WTC11 (cell line): ENCODE results near the gene ZMYND8. TPM values are rescaled to one million over a fixed set of nuclear protein-coding genes. Genes with fewer than 3 reads are reported as not detected.

Experiments
- ATAC-seq: fragments of 200-7000 bp; cut with Tn5 transposase; 2 replicates; pipeline ENCODE4 v1.10.0; 2021; ENCODE audit warnings: mild to moderate bottlenecking, moderate library complexity
- CTCF ChIA-PET: fragments of 300-600 bp; sonication (Branson Sonifier 250); formaldehyde crosslinking; loops from one replicate; lab custom pipeline; 2021; ENCODE audit warnings: antibody characterized with exemption; lab: Charles Lee
- POLR2A ChIA-PET: fragments of 350-600 bp; sonication (Branson Sonifier 250); formaldehyde crosslinking; loops from one replicate; lab custom pipeline; 2021; ENCODE audit warnings: antibody characterized with exemption; lab: Charles Lee
- DNase-seq: peaks from one replicate; pipeline ENCODE4 v3.0.0; 2021; ENCODE audit warnings: low spot score
- H3K27ac Mint-ChIP-seq: 2 replicates; pipeline ENCODE4 v1.8.0; 2021; ENCODE audit warnings: mixed read lengths
- H3K27me3 Mint-ChIP-seq: 2 replicates; pipeline ENCODE4 v1.8.0; 2021; ENCODE audit warnings: low read depth, mild to moderate bottlenecking, moderate library complexity, mixed read lengths
- H3K36me3 Mint-ChIP-seq: 2 replicates; pipeline ENCODE4 v1.8.0; 2021; ENCODE audit warnings: mixed read lengths
- H3K4me1 Mint-ChIP-seq: 2 replicates; pipeline ENCODE4 v1.8.0; 2022; ENCODE audit warnings: mixed read lengths
- H3K4me3 Mint-ChIP-seq: 2 replicates; pipeline ENCODE4 v1.8.0; 2021; ENCODE audit warnings: mild to moderate bottlenecking, moderate library complexity, mixed read lengths
- H3K9me3 Mint-ChIP-seq: 2 replicates; pipeline ENCODE4 v1.8.0; 2021; ENCODE audit warnings: mixed read lengths
- ATF1 ChIP-seq: sonication (generic); formaldehyde crosslinking; IDR thresholded peaks from 2 replicates; pipeline ENCODE4 v1.8.1; 2023; ENCODE audit warnings: mild to moderate bottlenecking, moderate library complexity, missing genetic modification reagents
- ELF4 ChIP-seq: sonication (generic); formaldehyde crosslinking; IDR thresholded peaks from 2 replicates; pipeline ENCODE4 v1.8.1; 2022; ENCODE audit warnings: low read depth, mild to moderate bottlenecking, moderate library complexity, missing genetic modification reagents
- MXD4 ChIP-seq: fragments of 250-450 bp; sonication (Bioruptor Pico); IDR thresholded peaks from 2 replicates; pipeline ENCODE4 v1.8.0; 2021; ENCODE audit warnings: mild to moderate bottlenecking, moderate library complexity, borderline replicate concordance
- NFE2L1 ChIP-seq: sonication (generic); formaldehyde crosslinking; IDR thresholded peaks from 2 replicates; pipeline ENCODE4 v1.8.1; 2023; ENCODE audit warnings: missing genetic modification reagents
- PRRX2 ChIP-seq: fragments of 250-450 bp; sonication (Bioruptor Pico); IDR thresholded peaks from 2 replicates; pipeline ENCODE4 v1.8.0; 2021; ENCODE audit warnings: mild to moderate bottlenecking
- RORB ChIP-seq: fragments of 250-450 bp; sonication (Bioruptor Pico); IDR thresholded peaks from 2 replicates; pipeline ENCODE4 v1.9.0; 2021; ENCODE audit warnings: mild to moderate bottlenecking
- ZNF121 ChIP-seq: sonication (generic); formaldehyde crosslinking; IDR thresholded peaks from 2 replicates; pipeline ENCODE4 v1.8.0; 2023; ENCODE audit warnings: missing genetic modification reagents
- ZNF416 ChIP-seq: fragments of 250-450 bp; sonication (Bioruptor Pico); IDR thresholded peaks from 2 replicates; pipeline ENCODE4 v1.9.0; 2021; ENCODE audit warnings: mild to moderate bottlenecking, inconsistent platforms
- total RNA-seq: library from RNA; stranded (reverse); gene quantifications from 3 replicates; pipeline ENCODE4 v1.2.3, GENCODE V29; 2021
- TF ChIP-seq, protein P1 (sequence below): sonication (generic); formaldehyde crosslinking; IDR thresholded peaks from 2 replicates; pipeline ENCODE4 v1.8.0; 2022; ENCODE audit warnings: missing genetic modification reagents
- TF ChIP-seq, protein P2 (sequence below): sonication (generic); formaldehyde crosslinking; IDR thresholded peaks from 2 replicates; pipeline ENCODE4 v1.8.0; 2022; ENCODE audit warnings: mild to moderate bottlenecking, missing genetic modification reagents
- TF ChIP-seq, protein P3 (sequence below): sonication (generic); formaldehyde crosslinking; IDR thresholded peaks from 2 replicates; pipeline ENCODE4 v1.8.1; 2023; ENCODE audit warnings: mild to moderate bottlenecking, missing genetic modification reagents, moderate library complexity
- TF ChIP-seq, protein P4 (sequence below): fragments of 250-450 bp; sonication (Bioruptor Pico); IDR thresholded peaks from 2 replicates; pipeline ENCODE4 v1.9.0; 2021; ENCODE audit warnings: mild to moderate bottlenecking
- TF ChIP-seq, protein P5 (sequence below): fragments of 250-450 bp; sonication (Bioruptor Pico); IDR thresholded peaks from 2 replicates; pipeline ENCODE4 v1.9.0; 2021; ENCODE audit warnings: mild to moderate bottlenecking
- TF ChIP-seq, protein P6 (sequence below): sonication (generic); formaldehyde crosslinking; IDR thresholded peaks from 2 replicates; pipeline ENCODE4 v1.8.0; 2022; ENCODE audit warnings: mild to moderate bottlenecking, missing genetic modification reagents

The ZMYND8 gene
- total RNA-seq, 1 experiment from 2014 or later, result 114 TPM

DNA sequence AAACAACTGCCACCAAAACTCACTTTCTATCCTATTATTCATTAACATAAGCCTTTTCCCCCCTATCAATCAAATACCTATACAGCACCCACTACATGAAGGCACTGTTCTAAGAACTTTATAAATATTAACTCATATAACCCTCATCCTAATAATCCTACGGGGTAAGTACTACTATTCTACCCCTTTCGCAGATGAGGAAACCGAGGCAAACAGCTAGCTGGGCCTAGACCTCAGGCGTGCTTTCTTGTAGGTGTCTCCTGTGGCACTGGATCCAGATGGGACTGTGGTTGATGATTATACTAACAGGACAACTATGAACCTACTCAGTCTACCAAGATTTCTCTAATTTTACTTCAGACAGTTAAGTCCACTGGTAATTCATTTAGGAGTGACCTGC is 131.6 kb downstream of the ZMYND8 start (continued):
- TF ChIP-seq, protein P1, sequence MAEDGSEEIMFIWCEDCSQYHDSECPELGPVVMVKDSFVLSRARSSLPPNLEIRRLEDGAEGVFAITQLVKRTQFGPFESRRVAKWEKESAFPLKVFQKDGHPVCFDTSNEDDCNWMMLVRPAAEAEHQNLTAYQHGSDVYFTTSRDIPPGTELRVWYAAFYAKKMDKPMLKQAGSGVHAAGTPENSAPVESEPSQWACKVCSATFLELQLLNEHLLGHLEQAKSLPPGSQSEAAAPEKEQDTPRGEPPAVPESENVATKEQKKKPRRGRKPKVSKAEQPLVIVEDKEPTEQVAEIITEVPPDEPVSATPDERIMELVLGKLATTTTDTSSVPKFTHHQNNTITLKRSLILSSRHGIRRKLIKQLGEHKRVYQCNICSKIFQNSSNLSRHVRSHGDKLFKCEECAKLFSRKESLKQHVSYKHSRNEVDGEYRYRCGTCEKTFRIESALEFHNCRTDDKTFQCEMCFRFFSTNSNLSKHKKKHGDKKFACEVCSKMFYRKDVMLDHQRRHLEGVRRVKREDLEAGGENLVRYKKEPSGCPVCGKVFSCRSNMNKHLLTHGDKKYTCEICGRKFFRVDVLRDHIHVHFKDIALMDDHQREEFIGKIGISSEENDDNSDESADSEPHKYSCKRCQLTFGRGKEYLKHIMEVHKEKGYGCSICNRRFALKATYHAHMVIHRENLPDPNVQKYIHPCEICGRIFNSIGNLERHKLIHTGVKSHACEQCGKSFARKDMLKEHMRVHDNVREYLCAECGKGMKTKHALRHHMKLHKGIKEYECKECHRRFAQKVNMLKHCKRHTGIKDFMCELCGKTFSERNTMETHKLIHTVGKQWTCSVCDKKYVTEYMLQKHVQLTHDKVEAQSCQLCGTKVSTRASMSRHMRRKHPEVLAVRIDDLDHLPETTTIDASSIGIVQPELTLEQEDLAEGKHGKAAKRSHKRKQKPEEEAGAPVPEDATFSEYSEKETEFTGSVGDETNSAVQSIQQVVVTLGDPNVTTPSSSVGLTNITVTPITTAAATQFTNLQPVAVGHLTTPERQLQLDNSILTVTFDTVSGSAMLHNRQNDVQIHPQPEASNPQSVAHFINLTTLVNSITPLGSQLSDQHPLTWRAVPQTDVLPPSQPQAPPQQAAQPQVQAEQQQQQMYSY, result no peak
- no peak for TF ChIP-seq ELF4 (CRISPR knock-in tag)
- TF ChIP-seq, protein P2, sequence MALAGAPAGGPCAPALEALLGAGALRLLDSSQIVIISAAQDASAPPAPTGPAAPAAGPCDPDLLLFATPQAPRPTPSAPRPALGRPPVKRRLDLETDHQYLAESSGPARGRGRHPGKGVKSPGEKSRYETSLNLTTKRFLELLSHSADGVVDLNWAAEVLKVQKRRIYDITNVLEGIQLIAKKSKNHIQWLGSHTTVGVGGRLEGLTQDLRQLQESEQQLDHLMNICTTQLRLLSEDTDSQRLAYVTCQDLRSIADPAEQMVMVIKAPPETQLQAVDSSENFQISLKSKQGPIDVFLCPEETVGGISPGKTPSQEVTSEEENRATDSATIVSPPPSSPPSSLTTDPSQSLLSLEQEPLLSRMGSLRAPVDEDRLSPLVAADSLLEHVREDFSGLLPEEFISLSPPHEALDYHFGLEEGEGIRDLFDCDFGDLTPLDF (CRISPR knock-in tag), result no peak
- TF ChIP-seq, protein P3, sequence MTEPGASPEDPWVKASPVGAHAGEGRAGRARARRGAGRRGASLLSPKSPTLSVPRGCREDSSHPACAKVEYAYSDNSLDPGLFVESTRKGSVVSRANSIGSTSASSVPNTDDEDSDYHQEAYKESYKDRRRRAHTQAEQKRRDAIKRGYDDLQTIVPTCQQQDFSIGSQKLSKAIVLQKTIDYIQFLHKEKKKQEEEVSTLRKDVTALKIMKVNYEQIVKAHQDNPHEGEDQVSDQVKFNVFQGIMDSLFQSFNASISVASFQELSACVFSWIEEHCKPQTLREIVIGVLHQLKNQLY (CRISPR knock-in tag), result no peak
- TF ChIP-seq, protein P4, sequence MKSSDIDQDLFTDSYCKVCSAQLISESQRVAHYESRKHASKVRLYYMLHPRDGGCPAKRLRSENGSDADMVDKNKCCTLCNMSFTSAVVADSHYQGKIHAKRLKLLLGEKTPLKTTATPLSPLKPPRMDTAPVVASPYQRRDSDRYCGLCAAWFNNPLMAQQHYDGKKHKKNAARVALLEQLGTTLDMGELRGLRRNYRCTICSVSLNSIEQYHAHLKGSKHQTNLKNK, result no peak
- TF ChIP-seq ZNF121, result no peak
- TF ChIP-seq MXD4, result no peak
- no peak for TF ChIP-seq RORB (CRISPR knock-in tag)
- TF ChIP-seq NFE2L1 (CRISPR knock-in tag), result no peak
- TF ChIP-seq ATF1 (CRISPR knock-in tag), result no peak
- TF ChIP-seq, protein P5, sequence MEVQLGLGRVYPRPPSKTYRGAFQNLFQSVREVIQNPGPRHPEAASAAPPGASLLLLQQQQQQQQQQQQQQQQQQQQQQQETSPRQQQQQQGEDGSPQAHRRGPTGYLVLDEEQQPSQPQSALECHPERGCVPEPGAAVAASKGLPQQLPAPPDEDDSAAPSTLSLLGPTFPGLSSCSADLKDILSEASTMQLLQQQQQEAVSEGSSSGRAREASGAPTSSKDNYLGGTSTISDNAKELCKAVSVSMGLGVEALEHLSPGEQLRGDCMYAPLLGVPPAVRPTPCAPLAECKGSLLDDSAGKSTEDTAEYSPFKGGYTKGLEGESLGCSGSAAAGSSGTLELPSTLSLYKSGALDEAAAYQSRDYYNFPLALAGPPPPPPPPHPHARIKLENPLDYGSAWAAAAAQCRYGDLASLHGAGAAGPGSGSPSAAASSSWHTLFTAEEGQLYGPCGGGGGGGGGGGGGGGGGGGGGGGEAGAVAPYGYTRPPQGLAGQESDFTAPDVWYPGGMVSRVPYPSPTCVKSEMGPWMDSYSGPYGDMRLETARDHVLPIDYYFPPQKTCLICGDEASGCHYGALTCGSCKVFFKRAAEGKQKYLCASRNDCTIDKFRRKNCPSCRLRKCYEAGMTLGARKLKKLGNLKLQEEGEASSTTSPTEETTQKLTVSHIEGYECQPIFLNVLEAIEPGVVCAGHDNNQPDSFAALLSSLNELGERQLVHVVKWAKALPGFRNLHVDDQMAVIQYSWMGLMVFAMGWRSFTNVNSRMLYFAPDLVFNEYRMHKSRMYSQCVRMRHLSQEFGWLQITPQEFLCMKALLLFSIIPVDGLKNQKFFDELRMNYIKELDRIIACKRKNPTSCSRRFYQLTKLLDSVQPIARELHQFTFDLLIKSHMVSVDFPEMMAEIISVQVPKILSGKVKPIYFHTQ, result no peak

DNA sequence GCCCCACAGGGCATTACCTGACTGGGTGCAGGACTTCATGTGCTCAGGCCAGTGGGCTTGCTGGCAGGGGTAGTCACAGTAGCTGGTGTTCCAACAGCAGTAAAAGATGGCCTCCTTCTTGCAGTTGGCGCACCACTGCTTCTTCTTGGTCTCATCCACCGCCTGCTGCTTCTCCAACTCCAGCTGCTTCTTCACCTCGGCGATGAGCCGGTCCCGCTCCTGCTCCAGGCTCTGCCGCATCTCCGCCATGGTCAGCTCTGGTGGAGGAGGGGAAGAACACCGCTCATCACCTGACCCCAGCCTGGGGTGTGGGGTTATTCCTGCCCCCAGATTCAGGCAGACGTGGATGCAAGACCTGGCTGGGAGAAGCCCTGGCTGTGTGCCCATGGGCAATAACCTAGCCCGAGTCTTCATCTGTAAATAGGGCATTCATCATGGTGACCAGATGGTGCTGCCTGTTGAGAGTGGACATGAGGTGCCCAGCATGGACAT is 132.2 kb downstream of the ZMYND8 start:
- CTCF ChIA-PET, result interaction anchor here (1.3 to 1.5 kb wide), 2 partner anchors 17 to 19 kb away, joined by 3 to 4 read pairs; no protein-coding TSS in a partner anchor
- peak overlapping the region; percentile 84; the same call in 1 of the 2 replicates for H3K27ac Mint-ChIP-seq
- H3K27me3 Mint-ChIP-seq, result no peaks in the 10 kb centered on the region
- POLR2A ChIA-PET, result no interaction called here
- H3K4me3 Mint-ChIP-seq, result no peak overlapping the region
- ATAC-seq, result no peak
- H3K9me3 Mint-ChIP-seq, result no peaks in the 10 kb centered on the region
- DNase-seq, result no peak
- TF ChIP-seq, protein P6, sequence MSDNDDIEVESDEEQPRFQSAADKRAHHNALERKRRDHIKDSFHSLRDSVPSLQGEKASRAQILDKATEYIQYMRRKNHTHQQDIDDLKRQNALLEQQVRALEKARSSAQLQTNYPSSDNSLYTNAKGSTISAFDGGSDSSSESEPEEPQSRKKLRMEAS, result no peak
- peaks cover 89% of the 10 kb centered on the region for H3K36me3 Mint-ChIP-seq
- no peaks in the 10 kb centered on the region for H3K4me1 Mint-ChIP-seq

DNA sequence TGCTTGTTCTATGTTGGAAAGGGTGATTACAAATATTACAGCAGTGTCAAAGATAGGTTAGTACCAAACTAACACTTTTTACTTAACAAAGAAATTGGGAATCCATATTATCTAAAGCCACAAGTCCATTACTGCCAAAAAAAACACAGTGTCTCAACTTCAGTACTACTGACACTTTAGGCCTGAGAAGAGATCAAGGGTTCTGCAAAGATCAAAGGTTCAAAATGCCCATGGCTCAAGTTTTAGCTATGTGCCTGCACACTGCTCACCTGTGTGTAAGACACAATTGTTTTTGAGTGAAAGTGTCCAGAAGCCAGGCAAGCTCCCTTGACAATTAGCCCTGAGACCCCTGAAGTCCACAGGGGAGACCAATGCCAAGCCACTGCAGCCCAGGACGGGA is 132.6 kb downstream of the ZMYND8 start:
- ATAC-seq (no peak), DNase-seq (no peak)
- TF ChIP-seq ATF1 (CRISPR knock-in tag) (no peak), ELF4 (CRISPR knock-in tag) (no peak), PRRX2 (CRISPR knock-in tag) (no peak), ZNF416 (CRISPR knock-in tag) (no peak)
- ChIA-PET CTCF (interaction anchor here (1.3 to 1.5 kb wide), 2 partner anchors 17 to 18 kb away, joined by 3 to 4 read pairs; no protein-coding TSS in a partner anchor), POLR2A (no interaction called here)
- H3K4me1 Mint-ChIP-seq, result no peaks in the 10 kb centered on the region
- no peaks in the 10 kb centered on the region for H3K27me3 Mint-ChIP-seq
- peaks cover 85% of the 10 kb centered on the region for H3K36me3 Mint-ChIP-seq
- H3K4me3 Mint-ChIP-seq, result no peak overlapping the region
- no peaks in the 10 kb centered on the region for H3K9me3 Mint-ChIP-seq
- 0 out of 2 replicates have a peak overlapping the region, but pooled peaks have one; percentile 23 for H3K27ac Mint-ChIP-seq
